Measurements from ENCODE around the gene SPP1.
"Not testable (repeated sequence)": the region's sequence is repeated elsewhere in the genome, so short reads cannot be mapped to it uniquely, and the experiment has no call there.

Gene SPP1

GRCh38 chr4:87989765-87990164, 14.3 kb downstream of the SPP1 start:
- DNase-seq (ENCODE audit: low spot score): no peak

DNA sequence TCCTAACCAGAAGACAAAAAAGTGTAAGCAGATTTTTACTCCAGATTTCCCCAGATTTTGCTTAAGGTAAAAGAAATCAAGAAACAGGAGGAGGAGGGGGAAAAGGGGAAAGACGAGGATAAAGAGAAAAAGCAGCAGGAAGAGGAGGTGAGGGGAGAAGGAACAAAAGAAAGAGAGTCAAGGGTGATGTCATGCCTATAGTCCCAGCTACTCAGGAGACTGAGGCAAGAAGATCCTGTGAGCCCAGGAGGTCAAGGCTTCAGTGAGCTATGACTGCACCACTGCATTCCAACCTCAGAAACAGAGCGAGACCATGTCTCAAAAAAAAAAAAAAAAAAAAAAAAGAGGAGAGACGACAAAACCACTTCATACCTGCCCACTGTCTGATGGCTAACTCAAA, 19.9 kb downstream of the SPP1 start:
- no peak for DNase-seq (ENCODE audit: low spot score)

GRCh38 chr4:87999191-87999691, 23.7 kb downstream of the SPP1 start:
- not testable (repeated sequence) for DNase-seq (ENCODE audit: low spot score)

GRCh38 chr4:88001871-88002270, 26.4 kb downstream of the SPP1 start:
- no peak for DNase-seq (ENCODE audit: low spot score)

GRCh38 chr4:88002786-88003185, 27.3 kb downstream of the SPP1 start:
- no peak for DNase-seq (ENCODE audit: low spot score)

DNA sequence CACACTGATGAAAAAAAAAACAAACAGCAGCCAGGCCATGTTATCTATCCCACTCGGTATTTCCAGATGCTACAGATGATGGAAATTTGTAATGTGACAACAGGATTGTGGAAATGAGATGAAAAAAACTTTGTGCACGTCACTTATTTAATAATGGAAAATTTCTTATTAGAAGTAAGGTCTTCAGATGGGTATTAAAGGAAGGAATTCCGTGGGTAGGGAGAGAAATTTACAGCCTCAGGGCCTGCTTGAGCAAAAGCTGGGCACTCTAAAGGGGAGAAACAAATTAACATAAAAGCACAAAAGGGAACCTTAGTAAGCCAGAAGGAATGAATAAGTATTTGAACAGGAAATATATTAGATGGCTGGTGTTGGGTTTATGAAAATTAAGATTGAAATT, 27.7 kb downstream of the SPP1 start:
- DNase-seq (ENCODE audit: low spot score): no peak

- DNase-seq (ENCODE audit: low spot score): no peak
Measured at GRCh38 chr4:88005076-88005475, 29.6 kb downstream of the SPP1 start.

- no peak for DNase-seq (ENCODE audit: low spot score)
Measured at GRCh38 chr4:88005946-88006345, 30.4 kb downstream of the SPP1 start.

DNA sequence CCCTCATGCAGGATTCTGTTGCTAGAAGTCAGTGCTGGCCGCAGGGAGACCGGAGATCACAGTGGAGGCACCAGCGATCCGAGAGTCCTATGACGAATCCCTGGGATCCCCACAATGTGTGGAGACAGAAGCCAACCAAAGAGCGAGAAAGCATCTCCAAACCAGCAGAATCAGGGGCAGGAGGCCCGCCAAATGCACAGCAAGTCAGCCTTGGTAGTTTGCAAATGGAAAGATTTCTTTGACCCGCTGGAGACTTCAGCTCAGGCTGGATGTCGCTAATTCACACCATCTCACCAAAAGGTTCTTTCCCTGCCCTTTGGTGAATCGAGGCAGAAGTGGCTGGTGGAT, 31.4 kb downstream of the SPP1 start:
- no peak for DNase-seq (ENCODE audit: low spot score)

DNA sequence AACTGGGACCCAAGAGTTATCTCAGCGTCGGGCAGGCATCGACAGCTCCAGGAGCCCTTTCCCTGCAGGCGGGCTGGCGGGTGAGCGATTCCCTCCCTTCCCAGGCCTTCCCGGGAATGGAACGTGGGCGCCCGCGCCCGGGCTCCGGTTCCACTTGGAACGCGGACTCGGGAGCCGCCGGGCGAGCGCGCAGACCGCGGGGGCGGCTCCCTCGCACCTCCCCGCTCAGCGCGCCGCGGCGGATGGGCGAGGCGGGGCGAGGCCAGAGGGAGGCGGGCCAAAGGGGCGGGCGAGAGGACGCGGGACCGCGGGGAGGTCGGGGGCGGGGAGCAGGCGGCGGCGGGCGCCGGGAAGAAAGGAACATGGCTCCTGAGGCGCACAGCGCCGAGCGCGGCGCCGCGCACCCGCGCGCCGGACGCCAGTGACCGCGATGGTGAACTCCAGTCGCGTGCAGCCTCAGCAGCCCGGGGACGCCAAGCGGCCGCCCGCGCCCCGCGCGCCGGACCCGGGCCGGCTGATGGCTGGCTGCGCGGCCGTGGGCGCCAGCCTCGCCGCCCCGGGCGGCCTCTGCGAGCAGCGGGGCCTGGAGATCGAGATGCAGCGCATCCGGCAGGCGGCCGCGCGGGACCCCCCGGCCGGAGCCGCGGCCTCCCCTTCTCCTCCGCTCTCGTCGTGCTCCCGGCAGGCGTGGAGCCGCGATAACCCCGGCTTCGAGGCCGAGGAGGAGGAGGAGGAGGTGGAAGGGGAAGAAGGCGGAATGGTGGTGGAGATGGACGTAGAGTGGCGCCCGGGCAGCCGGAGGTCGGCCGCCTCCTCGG, 32.0 kb downstream of the SPP1 start, which contains the start of gene PKD2:
Gene PKD2 (plus strand): TSS at position 332 of the 818 bp plus-strand sequence. CDS start 99 bp downstream, at position 431.
- peak; percentile 94 for DNase-seq (ENCODE audit: low spot score)

- peak; percentile 83 for DNase-seq (ENCODE audit: low spot score)
Measured at GRCh38 chr4:88008122-88008742, 32.7 kb downstream of the SPP1 start.

DNA sequence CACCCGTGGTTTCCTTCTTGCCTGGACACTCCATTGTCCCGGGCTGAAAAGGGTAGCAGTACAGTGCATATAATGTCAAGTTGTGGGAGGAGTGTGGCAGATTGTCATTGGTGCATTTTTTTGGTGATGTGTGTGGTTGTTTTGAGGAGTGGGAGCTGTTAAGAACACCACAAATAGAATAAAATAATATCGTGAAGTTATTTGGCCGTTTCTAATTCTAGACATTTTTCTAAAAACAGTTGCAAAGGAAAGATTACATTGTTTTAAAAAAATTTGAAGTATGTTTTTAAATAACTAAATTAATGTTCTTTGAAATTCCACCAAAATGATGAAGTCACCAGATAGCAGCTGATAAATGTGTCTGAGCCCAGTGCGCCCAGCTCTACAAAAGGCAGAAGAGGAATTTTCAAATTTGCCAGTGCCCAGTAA, 33.2 kb downstream of the SPP1 start:
- no peak for DNase-seq (ENCODE audit: low spot score)

- no peak for DNase-seq (ENCODE audit: low spot score)
Measured at GRCh38 chr4:88009871-88010270, 34.4 kb downstream of the SPP1 start.

DNA sequence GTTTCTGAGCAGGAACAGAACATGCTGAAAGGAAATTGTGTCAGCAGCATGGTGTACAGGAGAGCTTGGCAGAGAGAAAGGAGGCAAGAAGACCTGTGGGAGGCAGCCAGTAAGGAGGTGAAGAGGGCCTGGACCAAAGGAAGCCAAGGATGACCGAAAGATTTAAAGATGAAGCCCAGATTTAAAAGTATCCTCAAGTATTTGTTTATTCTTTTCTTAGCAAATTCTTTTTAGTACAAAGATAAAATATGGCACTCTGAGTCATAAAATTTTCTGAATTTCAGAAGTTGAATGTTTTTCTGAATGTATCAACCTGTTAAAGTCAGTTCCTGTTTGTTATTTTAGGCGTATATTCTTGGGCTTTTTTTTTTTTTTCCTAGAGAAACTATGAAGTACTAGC, 35.5 kb downstream of the SPP1 start:
- DNase-seq (ENCODE audit: low spot score): no peak

GRCh38 chr4:88012647-88013046, 37.1 kb downstream of the SPP1 start:
- no peak for DNase-seq (ENCODE audit: low spot score)

DNA sequence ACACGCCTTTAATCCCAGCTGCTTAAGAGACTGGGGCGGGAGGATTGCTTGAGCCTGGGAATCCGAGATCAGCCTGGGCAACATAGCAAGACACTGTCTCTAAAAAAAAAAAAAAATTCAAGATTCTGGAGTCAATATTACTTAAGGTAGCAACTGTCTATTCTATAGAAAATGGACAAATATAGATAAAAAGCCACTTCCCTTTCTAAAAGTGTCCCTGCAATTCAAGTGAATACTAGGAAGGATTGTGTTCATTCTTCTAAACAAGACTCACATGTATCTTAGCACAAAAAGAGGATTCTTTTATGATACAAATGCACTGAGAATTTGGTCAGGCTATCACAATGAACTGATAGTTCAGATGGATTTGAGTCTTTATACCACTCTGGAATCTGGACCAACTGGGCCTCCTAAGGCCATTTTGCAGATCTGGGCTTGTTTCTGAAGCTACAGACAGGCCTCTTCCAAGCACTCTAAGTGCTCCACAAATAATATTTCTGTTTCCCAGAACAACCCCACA, 38.9 kb downstream of the SPP1 start:
- no peak for DNase-seq (ENCODE audit: low spot score)

DNA sequence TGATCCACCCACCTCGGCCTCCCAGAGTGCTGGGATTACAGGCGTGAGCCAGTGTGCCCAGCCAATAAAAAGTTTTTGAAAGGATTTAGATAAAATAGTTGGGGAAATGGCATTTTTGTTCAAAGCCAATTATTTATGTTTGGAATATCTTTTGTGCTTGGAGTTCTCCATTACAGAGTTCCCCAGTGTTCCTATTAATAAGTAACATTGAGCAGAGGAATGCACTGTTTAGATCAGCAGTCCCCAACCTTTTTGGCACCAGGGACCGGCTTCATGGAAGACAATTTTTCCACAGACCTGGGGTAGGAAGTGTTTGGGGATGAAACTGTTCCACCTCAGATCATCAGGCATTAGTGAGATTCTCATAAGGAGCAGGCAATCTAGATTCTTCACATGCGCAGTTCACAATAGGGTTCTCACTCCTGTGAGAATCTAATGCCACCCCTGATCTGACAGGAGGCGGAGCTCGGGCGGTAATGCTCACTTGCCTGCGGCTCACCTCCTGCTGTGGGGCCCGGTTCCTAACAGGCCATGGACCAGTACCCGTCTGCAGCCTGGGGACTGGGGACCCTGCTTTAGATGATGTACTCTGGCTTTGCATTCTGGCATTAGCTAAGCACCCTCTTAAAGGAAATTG, 40.3 kb downstream of the SPP1 start:
- DNase-seq (ENCODE audit: low spot score): no peak

GRCh38 chr4:88017516-88018297, 42.2 kb downstream of the SPP1 start:
- no peak for DNase-seq (ENCODE audit: low spot score)

DNA sequence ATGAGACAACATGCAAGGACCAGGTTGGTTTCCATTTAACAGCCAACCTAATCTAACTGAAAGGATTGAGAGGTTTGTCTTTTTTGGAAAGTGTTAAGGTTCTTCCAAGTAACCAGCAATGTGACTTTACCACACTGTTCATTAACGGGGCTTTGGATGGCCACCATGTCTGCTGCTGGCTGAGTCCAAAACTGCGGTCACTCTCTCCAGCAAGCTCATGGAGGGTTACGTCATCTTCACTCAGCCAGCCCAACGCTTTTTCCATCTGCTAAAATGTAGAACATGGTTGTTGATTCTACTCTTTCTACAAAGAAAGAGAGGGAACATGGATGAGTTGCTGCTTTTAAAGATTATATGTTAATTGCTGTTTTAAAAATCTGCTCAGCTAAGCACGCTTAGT, 43.0 kb downstream of the SPP1 start:
- DNase-seq (ENCODE audit: low spot score): no peak

DNA sequence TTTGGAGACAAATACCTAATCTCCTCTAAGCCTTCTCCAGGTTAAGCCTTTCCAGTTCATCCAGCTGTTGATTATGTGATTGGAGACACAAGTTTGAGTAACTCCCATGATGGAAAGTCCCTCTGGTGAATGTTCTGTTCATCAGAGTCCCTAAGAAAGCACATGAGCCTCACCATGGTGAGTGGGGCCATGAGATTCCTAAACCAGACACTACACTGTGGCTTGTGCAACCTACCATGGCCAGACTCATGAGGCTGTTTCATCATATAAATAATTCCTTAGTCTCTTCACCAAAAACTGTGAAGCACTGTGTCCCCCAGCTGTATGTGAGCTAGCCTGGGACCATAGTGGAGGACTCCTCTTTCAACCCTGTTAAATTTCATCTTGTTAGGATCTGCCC, 46.3 kb downstream of the SPP1 start:
- DNase-seq (ENCODE audit: low spot score): no peak

GRCh38 chr4:88022289-88022688, 46.8 kb downstream of the SPP1 start:
- no peak for DNase-seq (ENCODE audit: low spot score)
